Effector memory CD4-positive, alpha-beta T cell (primary cell): Measurements from ENCODE around the gene SHISA9.

ENCODE experiments used
- DNase-seq, 3 donors: peaks; one replicate each; pipeline ENCODE4 v3.0.0-alpha.2; 2020
- H3K27ac ChIP-seq: 2 replicates; pipeline ENCODE4 v1.7.0; 2013; ENCODE audit warnings: mild to moderate bottlenecking, low read length, moderate library complexity; ENCODE audit not compliant: insufficient read depth, poor library complexity, severe bottlenecking
- H3K27me3 ChIP-seq: replicated peaks from 2 replicates; pipeline ENCODE4 v1.7.0; 2013; ENCODE audit warnings: mild to moderate bottlenecking, low read length; ENCODE audit not compliant: insufficient read depth, control insufficient read depth, poor library complexity, severe bottlenecking
- H3K36me3 ChIP-seq: 2 replicates; pipeline ENCODE4 v1.7.0; 2013; ENCODE audit warnings: mild to moderate bottlenecking, low read length, moderate library complexity; ENCODE audit not compliant: control insufficient read depth, insufficient read depth
- H3K4me1 ChIP-seq: 2 replicates; pipeline ENCODE4 v1.7.0; 2013; ENCODE audit warnings: low read length, mild to moderate bottlenecking; ENCODE audit not compliant: control insufficient read depth, insufficient read depth, poor library complexity, severe bottlenecking
- H3K4me3 ChIP-seq: 2 replicates; pipeline ENCODE4 v1.7.0; 2013; ENCODE audit warnings: low read length, low read depth, mild to moderate bottlenecking; ENCODE audit not compliant: insufficient read depth, poor library complexity, severe bottlenecking
- H3K9me3 ChIP-seq: 2 replicates; pipeline ENCODE4 v1.7.0; 2013; ENCODE audit warnings: mild to moderate bottlenecking, low read length, moderate library complexity; ENCODE audit not compliant: control insufficient read depth

SHISA9 gene

DNA sequence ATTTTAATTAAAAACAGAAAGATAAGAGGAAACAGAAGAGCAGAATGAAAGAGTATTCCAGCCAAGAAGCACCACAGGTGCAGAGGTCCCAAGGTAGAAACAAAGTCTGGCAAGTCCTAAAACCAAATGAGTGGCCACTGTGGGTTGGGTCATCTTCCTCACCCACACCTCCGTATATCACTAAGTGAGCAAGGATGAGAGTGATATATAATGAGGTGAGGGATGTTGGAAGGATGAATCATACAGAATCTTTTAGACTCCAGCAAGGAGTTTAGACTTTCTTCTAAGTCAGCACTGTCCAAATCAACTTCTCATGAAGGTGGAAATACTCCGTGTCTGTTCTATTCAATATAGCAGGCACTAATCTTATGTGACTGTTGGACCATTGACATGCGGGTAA lies 70.8 kb downstream of the SHISA9 start:
- no peak overlapping the region for H3K27ac ChIP-seq
- no peak overlapping the region for H3K4me3 ChIP-seq
- H3K27me3 ChIP-seq, result no peaks in the 10 kb centered on the region
- H3K4me1 ChIP-seq, result no peaks in the 10 kb centered on the region
- no peak for DNase-seq
- H3K36me3 ChIP-seq, result no peaks in the 10 kb centered on the region
- no peaks in the 10 kb centered on the region for H3K9me3 ChIP-seq

- Histone ChIP-seq H3K4me3 (no peak overlapping the region), H3K9me3 (no peaks in the 10 kb centered on the region)
Measured at GRCh38 chr16:12975766-12976165, 74.4 kb downstream of the SHISA9 start.

DNA sequence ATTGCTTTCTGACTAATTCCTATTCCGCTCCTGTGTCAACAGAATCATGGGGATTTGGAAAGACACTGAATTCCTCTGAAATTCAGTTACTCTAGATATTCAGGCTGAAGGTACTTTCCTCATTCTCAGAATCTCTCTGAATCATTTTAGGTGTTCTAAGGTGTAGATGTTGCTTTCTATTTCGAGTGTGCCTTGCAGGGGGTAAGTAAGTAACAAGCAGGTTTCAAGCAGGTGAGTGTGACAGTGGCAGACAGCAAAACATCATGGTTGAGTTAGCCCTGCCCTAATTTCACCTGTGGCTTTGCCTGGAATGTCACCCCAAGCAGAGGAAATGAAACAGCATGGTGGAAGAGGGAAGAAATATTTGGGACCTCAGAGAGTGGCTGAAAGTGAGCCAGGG lies 75.1 kb downstream of the SHISA9 start:
- Histone ChIP-seq H3K4me3 (no peak overlapping the region), H3K4me1 (no peaks in the 10 kb centered on the region), H3K27ac (no peak overlapping the region), H3K36me3 (no peaks in the 10 kb centered on the region), H3K27me3 (no peaks in the 10 kb centered on the region), H3K9me3 (no peaks in the 10 kb centered on the region)
- no peak for DNase-seq

More at GRCh38 chr16:12975766-12976165, 74.4 kb downstream of the SHISA9 start:
- no peaks in the 10 kb centered on the region for H3K36me3 ChIP-seq
- H3K27ac ChIP-seq, result no peak overlapping the region
- no peak for DNase-seq
- no peaks in the 10 kb centered on the region for H3K27me3 ChIP-seq
- no peaks in the 10 kb centered on the region for H3K4me1 ChIP-seq

GRCh38 chr16:12976936-12977335 lies 75.5 kb downstream of the SHISA9 start:
- Histone ChIP-seq H3K27me3 (no peaks in the 10 kb centered on the region), H3K36me3 (no peaks in the 10 kb centered on the region), H3K27ac (no peak overlapping the region), H3K9me3 (no peaks in the 10 kb centered on the region), H3K4me3 (no peak overlapping the region), H3K4me1 (no peaks in the 10 kb centered on the region)
- DNase-seq, result no peak

- H3K9me3 ChIP-seq, result no peaks in the 10 kb centered on the region
- no peaks in the 10 kb centered on the region for H3K4me1 ChIP-seq
- no peak overlapping the region for H3K27ac ChIP-seq
- no peak for DNase-seq
- no peaks in the 10 kb centered on the region for H3K36me3 ChIP-seq
- no peak overlapping the region for H3K4me3 ChIP-seq
- no peaks in the 10 kb centered on the region for H3K27me3 ChIP-seq
Measured at GRCh38 chr16:12985516-12985915, 84.1 kb downstream of the SHISA9 start.

DNA sequence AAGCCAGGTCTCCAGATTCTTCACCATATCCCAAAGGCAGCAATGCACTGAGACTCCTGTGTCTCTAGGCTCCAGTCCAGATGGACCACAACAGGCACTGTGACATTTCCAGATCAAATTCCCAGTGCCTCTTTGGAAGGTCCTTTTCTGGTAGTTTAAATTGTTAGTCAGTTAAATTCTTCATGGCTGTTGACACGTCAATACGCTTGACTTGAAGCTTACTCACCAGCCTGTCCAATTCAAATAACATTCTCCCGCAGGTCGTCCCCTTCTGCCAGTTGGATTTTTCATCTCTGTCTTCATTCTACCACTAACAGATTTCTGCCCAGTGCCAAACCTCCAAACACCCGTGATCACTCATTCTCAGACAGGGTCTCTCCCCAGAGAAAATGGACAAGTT lies 86.7 kb downstream of the SHISA9 start:
- H3K27ac ChIP-seq, result no peak overlapping the region
- no peaks in the 10 kb centered on the region for H3K9me3 ChIP-seq
- H3K4me1 ChIP-seq, result no peaks in the 10 kb centered on the region
- H3K4me3 ChIP-seq, result no peak overlapping the region
- no peak for DNase-seq
- H3K36me3 ChIP-seq, result no peaks in the 10 kb centered on the region
- H3K27me3 ChIP-seq, result no peaks in the 10 kb centered on the region

GRCh38 chr16:12992066-12992465 lies 90.7 kb downstream of the SHISA9 start:
- Histone ChIP-seq H3K27ac (no peak overlapping the region), H3K4me1 (no peaks in the 10 kb centered on the region), H3K27me3 (no peaks in the 10 kb centered on the region), H3K9me3 (no peaks in the 10 kb centered on the region), H3K36me3 (no peaks in the 10 kb centered on the region), H3K4me3 (no peak overlapping the region)
- no peak for DNase-seq

DNA sequence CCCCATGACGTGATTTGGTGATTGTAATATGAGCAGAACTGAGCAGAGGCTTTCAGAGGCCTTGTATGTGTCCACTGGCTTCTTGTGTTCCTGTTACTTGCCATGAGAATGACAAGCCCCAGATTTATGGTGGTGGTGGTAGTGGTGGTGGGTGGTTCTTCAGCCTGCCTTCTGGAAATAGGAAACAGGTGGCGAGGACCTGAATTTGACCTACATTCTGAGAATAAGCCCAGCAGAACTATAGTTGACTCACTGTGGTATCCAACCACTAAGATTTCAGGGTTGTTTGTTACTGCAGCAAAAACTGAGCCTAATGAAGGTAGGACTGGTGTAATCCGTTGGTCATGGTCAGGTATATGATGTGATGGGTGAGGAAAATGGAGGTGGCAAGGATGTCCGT lies 93.0 kb downstream of the SHISA9 start:
- Histone ChIP-seq H3K4me1 (no peaks in the 10 kb centered on the region), H3K9me3 (no peaks in the 10 kb centered on the region), H3K27me3 (no peaks in the 10 kb centered on the region), H3K27ac (no peak overlapping the region), H3K36me3 (no peaks in the 10 kb centered on the region), H3K4me3 (no peak overlapping the region)
- DNase-seq, result no peak

DNA sequence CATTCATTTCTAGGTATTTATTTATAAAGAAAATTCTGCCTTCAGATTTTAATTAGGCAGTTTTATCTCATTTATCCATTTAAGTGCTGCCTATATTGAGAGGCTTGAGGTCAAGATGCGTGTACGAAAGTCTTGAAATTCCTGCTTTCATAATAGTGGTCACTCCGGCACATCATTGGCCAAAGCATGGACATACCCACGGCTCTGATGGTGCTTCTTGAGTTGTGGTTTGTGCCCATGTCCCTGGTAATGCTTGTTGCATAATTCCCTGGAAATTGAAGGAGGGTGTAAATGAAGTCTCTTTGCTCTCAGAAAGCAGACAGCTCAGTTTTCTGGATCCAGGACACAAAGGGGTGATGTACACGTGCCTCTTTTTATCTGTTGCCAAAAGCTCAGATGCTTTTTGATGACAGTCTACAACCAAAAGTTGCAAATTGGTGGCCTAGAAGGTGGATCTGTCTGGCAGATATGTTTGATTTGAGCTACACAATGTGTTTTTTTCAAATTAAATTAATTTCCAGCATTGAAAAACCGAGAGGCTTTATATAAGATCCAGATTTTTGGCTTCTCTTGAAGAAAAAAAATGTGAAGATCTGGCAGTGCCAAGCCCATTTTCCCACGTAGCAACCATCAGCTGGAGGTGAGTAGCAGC lies 94.4 kb downstream of the SHISA9 start:
- H3K36me3 ChIP-seq, result no peaks in the 10 kb centered on the region
- DNase-seq, result no peak
- no peaks in the 10 kb centered on the region for H3K4me1 ChIP-seq
- no peaks in the 10 kb centered on the region for H3K9me3 ChIP-seq
- no peak overlapping the region for H3K4me3 ChIP-seq
- no peaks in the 10 kb centered on the region for H3K27me3 ChIP-seq
- no peak overlapping the region for H3K27ac ChIP-seq

DNA sequence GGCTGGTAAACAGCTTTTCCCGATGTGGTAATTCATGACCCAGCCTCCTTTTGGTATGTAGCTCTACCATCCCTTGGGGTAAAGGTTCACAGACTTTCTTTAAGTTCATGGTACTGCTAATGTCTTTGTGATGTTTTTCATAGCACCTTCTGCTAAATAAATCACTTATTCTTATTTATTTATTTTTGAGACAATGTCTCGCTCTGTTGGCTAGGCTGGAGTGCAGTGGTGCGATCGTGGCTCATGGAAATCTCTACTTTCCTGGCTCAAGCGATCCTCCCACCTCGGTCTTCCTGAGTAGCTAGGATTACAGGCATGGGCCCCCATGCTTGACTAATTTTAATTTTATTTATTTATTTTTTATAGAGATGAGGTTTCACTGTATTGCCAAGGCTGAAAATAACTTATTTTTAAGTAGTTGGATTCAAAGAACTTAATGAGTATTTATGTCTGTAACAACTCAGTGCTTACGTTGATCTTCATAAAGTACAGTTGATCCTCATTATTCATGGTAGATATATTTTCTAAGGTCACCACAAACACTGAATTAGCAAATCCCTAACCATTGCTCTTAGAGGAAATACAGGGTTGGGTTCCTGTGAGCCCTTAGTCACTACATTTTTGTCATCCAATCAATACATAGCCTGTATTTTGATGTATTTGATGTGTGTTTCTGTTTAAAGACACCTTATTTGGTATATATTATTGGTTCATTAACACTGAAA lies 97.1 kb downstream of the SHISA9 start:
- H3K4me3 ChIP-seq, result no peak overlapping the region
- no peaks in the 10 kb centered on the region for H3K36me3 ChIP-seq

More for the DNA sequence above, 97.1 kb downstream of the SHISA9 start:
- no peaks in the 10 kb centered on the region for H3K9me3 ChIP-seq
- no peak for DNase-seq
- no peaks in the 10 kb centered on the region for H3K27me3 ChIP-seq
- no peak overlapping the region for H3K27ac ChIP-seq
- no peaks in the 10 kb centered on the region for H3K4me1 ChIP-seq
